ENCODE results near the gene LSM7.
"Not testable (repeated sequence)": the region's sequence is repeated elsewhere in the genome, so short reads cannot be mapped to it uniquely, and the experiment has no call there.

The LSM7 gene

GRCh38 chr19:2355168-2356035 lies 27.0 kb upstream of the LSM7 start:
- FAIRE-seq (peak; percentile 98), DNase-seq (ENCODE audit: low spot score) (peak; percentile 84)

GRCh38 chr19:2354670-2355069 lies 26.3 kb upstream of the LSM7 start:
- FAIRE-seq = no peak
- no peak for DNase-seq (ENCODE audit: low spot score)

- no peak for DNase-seq (ENCODE audit: low spot score)
- FAIRE-seq = no peak
Observed at GRCh38 chr19:2353887-2354592, 25.7 kb upstream of the LSM7 start.

- FAIRE-seq (no peak), DNase-seq (ENCODE audit: low spot score) (no peak)
Observed at GRCh38 chr19:2353159-2353886, 24.9 kb upstream of the LSM7 start.

GRCh38 chr19:2352121-2352520 lies 23.7 kb upstream of the LSM7 start:
- no peak for DNase-seq (ENCODE audit: low spot score)
- FAIRE-seq = no peak

- FAIRE-seq = no peak
- DNase-seq (ENCODE audit: low spot score) = no peak
Observed at GRCh38 chr19:2351591-2351990, 23.2 kb upstream of the LSM7 start.

- DNase-seq (ENCODE audit: low spot score) = no peak
- no peak for FAIRE-seq
Observed at GRCh38 chr19:2350656-2351055, 22.3 kb upstream of the LSM7 start.

GRCh38 chr19:2349818-2350217 lies 21.4 kb upstream of the LSM7 start:
- not testable (repeated sequence) for FAIRE-seq; DNase-seq (ENCODE audit: low spot score)

GRCh38 chr19:2345794-2346663 lies 17.6 kb upstream of the LSM7 start:
- no peak for FAIRE-seq

GRCh38 chr19:2345076-2345475 lies 16.7 kb upstream of the LSM7 start:
- no peak for FAIRE-seq
- DNase-seq (ENCODE audit: low spot score) = no peak

More at GRCh38 chr19:2345794-2346663, 17.6 kb upstream of the LSM7 start:
- DNase-seq (ENCODE audit: low spot score) = no peak

- FAIRE-seq (no peak), DNase-seq (ENCODE audit: low spot score) (no peak)
Observed at GRCh38 chr19:2344381-2344870, 16.0 kb upstream of the LSM7 start.

- DNase-seq (ENCODE audit: low spot score) = no peak
- no peak for FAIRE-seq
Observed at GRCh38 chr19:2343289-2343982, 15.1 kb upstream of the LSM7 start.

GRCh38 chr19:2342656-2343288 lies 14.4 kb upstream of the LSM7 start:
- no peak for FAIRE-seq
- no peak for DNase-seq (ENCODE audit: low spot score)

GRCh38 chr19:2341982-2342381 lies 13.6 kb upstream of the LSM7 start:
- no peak for DNase-seq (ENCODE audit: low spot score)
- no peak for FAIRE-seq

- FAIRE-seq (no peak), DNase-seq (ENCODE audit: low spot score) (no peak)
Observed at GRCh38 chr19:2341244-2341751, 12.9 kb upstream of the LSM7 start.

GRCh38 chr19:2340496-2341243 lies 12.3 kb upstream of the LSM7 start:
- FAIRE-seq (no peak), DNase-seq (ENCODE audit: low spot score) (no peak)

GRCh38 chr19:2339644-2340310 lies 11.4 kb upstream of the LSM7 start:
- FAIRE-seq (no peak), DNase-seq (ENCODE audit: low spot score) (no peak)

Data from RCC 7860 (cell line).